IMR-90 (cell line): ENCODE data around the gene RSAD1. TPM values are rescaled to one million over a fixed set of nuclear protein-coding genes. Genes with fewer than 3 reads are reported as not detected.
A peak's percentile ranks its signal among the peaks of the same experiment; 100 is the strongest.

Experiments used
- ATAC-seq: fragments of 200-7000 bp; cut with Tn5 transposase; 2 replicates; pipeline ENCODE4 v1.9.1; 2020; ENCODE audit warnings: low read depth, mild to moderate bottlenecking, moderate library complexity
- BruUV-seq: library from RNA; stranded (reverse); fragments of 400-500 nt; replicated peaks from 2 replicates; lab custom pipeline; 2021; lab: Mats Ljungman, UMichigan
- CTCF ChIA-PET: fragments of 300-600 bp; formaldehyde crosslinking; extraction: SDS; loops from one replicate; lab custom pipeline; 2021; ENCODE audit warnings: antibody characterized with exemption; lab: Yijun Ruan, JAX
- POLR2A ChIA-PET: fragments of 300-600 bp; sonication (Branson Sonifier 250); formaldehyde crosslinking; loops from one replicate; lab custom pipeline; 2022; ENCODE audit warnings: antibody characterized with exemption; ENCODE audit not compliant: unreplicated experiment; lab: Charles Lee
- DNase-seq: peaks from one replicate; pipeline ENCODE4 v3.0.0; 2013
- H2AFZ ChIP-seq: replicated peaks from 2 replicates; pipeline ENCODE3; 2013; ENCODE audit warnings: low read length, mild to moderate bottlenecking; ENCODE audit not compliant: poor library complexity
- H2AK5ac ChIP-seq: 2 replicates; pipeline ENCODE4 v1.6.1; 2013; ENCODE audit warnings: low read depth, low read length, inconsistent platforms
- H2AK9ac ChIP-seq: replicated peaks from 2 replicates; pipeline ENCODE3; 2013; ENCODE audit warnings: mild to moderate bottlenecking, low read depth, low read length, moderate library complexity; ENCODE audit not compliant: poor library complexity
- H2BK120ac ChIP-seq: 2 replicates; pipeline ENCODE4 v1.6.1; 2013; ENCODE audit warnings: low read depth, low read length, inconsistent platforms
- H2BK15ac ChIP-seq: 3 replicates; pipeline ENCODE4 v1.6.1; 2013; ENCODE audit warnings: low read depth, low read length, inconsistent platforms
- H2BK20ac ChIP-seq: 2 replicates; pipeline ENCODE4 v1.6.1; 2013; ENCODE audit warnings: low read depth, mild to moderate bottlenecking, inconsistent platforms, low read length, moderate library complexity
- H2BK5ac ChIP-seq: 2 replicates; pipeline ENCODE4 v1.6.1; 2013; ENCODE audit warnings: mild to moderate bottlenecking, low read depth, low read length, inconsistent platforms; ENCODE audit not compliant: poor library complexity, severe bottlenecking
- H3K14ac ChIP-seq: replicated peaks from 2 replicates; pipeline ENCODE4 v1.6.1; 2013; ENCODE audit warnings: low read depth, low read length, inconsistent platforms
- H3K18ac ChIP-seq: 2 replicates; pipeline ENCODE4 v1.6.1; 2013; ENCODE audit warnings: low read depth, low read length, control low read depth
- H3K23ac ChIP-seq: 2 replicates; pipeline ENCODE4 v1.6.1; 2013; ENCODE audit warnings: low read depth, low read length, inconsistent platforms
- H3K27ac ChIP-seq: 2 replicates; pipeline ENCODE4 v1.5.1; 2013; ENCODE audit warnings: mild to moderate bottlenecking, control low read depth, low read length; ENCODE audit not compliant: insufficient read depth
- H3K27me3 ChIP-seq: 2 replicates; pipeline ENCODE4 v1.6.1; 2013; ENCODE audit warnings: low read length; ENCODE audit not compliant: control insufficient read depth, insufficient read depth
- H3K36me3 ChIP-seq: 2 replicates; pipeline ENCODE4 v1.6.1; 2013; ENCODE audit warnings: low read length, mixed read lengths; ENCODE audit not compliant: control insufficient read depth, insufficient read depth
- H3K4ac ChIP-seq: 2 replicates; pipeline ENCODE4 v1.6.1; 2013; ENCODE audit warnings: low read depth, low read length, inconsistent platforms
- H3K4me1 ChIP-seq: 2 replicates; pipeline ENCODE4 v1.6.1; 2013; ENCODE audit warnings: low read length, mixed read lengths; ENCODE audit not compliant: control insufficient read depth, insufficient read depth
- H3K4me2 ChIP-seq: 2 replicates; pipeline ENCODE4 v1.6.1; 2013; ENCODE audit warnings: low read depth, mild to moderate bottlenecking, control low read depth, low read length, moderate library complexity
- H3K4me3 ChIP-seq: 2 replicates; pipeline ENCODE4 v1.5.1; 2013; ENCODE audit warnings: low read depth, mild to moderate bottlenecking, control low read depth, low read length, moderate library complexity; ENCODE audit not compliant: insufficient read depth
- H3K56ac ChIP-seq: 2 replicates; pipeline ENCODE4 v1.6.1; 2013; ENCODE audit warnings: low read length, inconsistent platforms; ENCODE audit not compliant: insufficient read depth; ENCODE audit errors: extremely low read depth
- H3K79me1 ChIP-seq, 2 experiments: 2 replicates each; pipeline ENCODE4 v1.6.1; 2013; ENCODE audit warnings: low read length in 2 of 2, inconsistent platforms in 1 of 2, low read depth in 1 of 2
- H3K9ac ChIP-seq: 2 replicates; pipeline ENCODE4 v1.6.1; 2013; ENCODE audit warnings: low read depth, low read length, control low read depth
- H3K9me1 ChIP-seq: 2 replicates; pipeline ENCODE4 v1.6.1; 2013; ENCODE audit warnings: low read length, inconsistent platforms; ENCODE audit not compliant: insufficient read depth
- H3K9me3 ChIP-seq: 2 replicates; pipeline ENCODE4 v1.6.1; 2013; ENCODE audit warnings: low read length; ENCODE audit not compliant: control insufficient read depth, insufficient read depth
- H4K20me1 ChIP-seq: 2 replicates; pipeline ENCODE4 v1.6.1; 2013; ENCODE audit warnings: low read length, inconsistent platforms; ENCODE audit not compliant: insufficient read depth
- H4K5ac ChIP-seq: 2 replicates; pipeline ENCODE4 v1.6.1; 2013; ENCODE audit warnings: mild to moderate bottlenecking, low read depth, low read length, control low read depth
- H4K8ac ChIP-seq, 2 experiments: 2 replicates each; pipeline ENCODE4 v1.6.1; 2013; ENCODE audit warnings: low read depth in 2 of 2, low read length in 2 of 2, control low read depth in 1 of 2, inconsistent platforms in 1 of 2
- H4K91ac ChIP-seq: 2 replicates; pipeline ENCODE4 v1.6.1; 2013; ENCODE audit warnings: low read depth, low read length, inconsistent platforms; ENCODE audit not compliant: insufficient read depth
- BHLHE40 ChIP-seq: fragments of 150-350 bp; IDR thresholded peaks from 2 replicates; pipeline ENCODE4 v1.6.1; 2016; ENCODE audit warnings: mild to moderate bottlenecking, low read depth, low read length
- CEBPB ChIP-seq: IDR thresholded peaks from 2 replicates; pipeline ENCODE4 v1.6.1; 2012; ENCODE audit warnings: low read depth, low read length, improper control_type of control experiment
- CHD1 ChIP-seq: IDR thresholded peaks from 2 replicates; pipeline ENCODE4 v1.6.1; 2012; ENCODE audit warnings: low read depth, low read length, improper control_type of control experiment
- FOS ChIP-seq: fragments of 150-350 bp; IDR thresholded peaks from 2 replicates; pipeline ENCODE4 v1.6.1; 2016; ENCODE audit warnings: low read depth, low read length
- MAFK ChIP-seq: IDR thresholded peaks from 2 replicates; pipeline ENCODE4 v1.6.1; 2012; ENCODE audit warnings: low read depth, low read length, improper control_type of control experiment
- MAZ ChIP-seq: IDR thresholded peaks from 2 replicates; pipeline ENCODE4 v1.6.1; 2012; ENCODE audit warnings: low read depth, mild to moderate bottlenecking, low read length, improper control_type of control experiment, moderate library complexity, borderline replicate concordance
- MXI1 ChIP-seq: IDR thresholded peaks from 2 replicates; pipeline ENCODE4 v1.6.1; 2012; ENCODE audit warnings: low read depth, mild to moderate bottlenecking, low read length, moderate library complexity, borderline replicate concordance
- NFE2L2 ChIP-seq: fragments of 150-350 bp; IDR thresholded peaks from 2 replicates; pipeline ENCODE4 v1.6.1; 2016; ENCODE audit warnings: low read depth, mild to moderate bottlenecking, low read length
- RAD21 ChIP-seq: IDR thresholded peaks from 2 replicates; pipeline ENCODE4 v1.6.1; 2012; ENCODE audit warnings: low read length, improper control_type of control experiment
- RCOR1 ChIP-seq: IDR thresholded peaks from 2 replicates; pipeline ENCODE4 v1.6.1; 2012; ENCODE audit warnings: mild to moderate bottlenecking, low read length, improper control_type of control experiment; ENCODE audit not compliant: insufficient replicate concordance
- RFX5 ChIP-seq: IDR thresholded peaks from 2 replicates; pipeline ENCODE4 v1.8.0; 2012; ENCODE audit warnings: low read depth, mild to moderate bottlenecking, low read length, moderate library complexity
- WGBS, 2 experiments: methylation state at CpG; one replicate each; pipeline versions ENCODE4 v1.1.5 to v1.1.7; 2013; ENCODE audit warnings: missing lambda C conversion rate in 2 of 2; ENCODE audit not compliant: insufficient read length in 1 of 2; ENCODE audit errors: extremely low coverage in 2 of 2; 5-methylcytosine and 5-hydroxymethylcytosine counted together
- dilution Hi-C: fragments of 300-500 bp; cut with HindIII; formaldehyde crosslinking; loops from one replicate; pipeline ENCODE4 v1.14.3; 2018; ENCODE audit warnings: low sequenced_read_pairs; ENCODE audit not compliant: unreplicated experiment
- in situ Hi-C: fragments of 300-500 bp; cut with MboI; formaldehyde crosslinking; loops from 3 replicates; pipeline ENCODE4 v1.14.3; 2019; ENCODE audit warnings: low sequenced_read_pairs, inconsistent platforms, mixed read lengths
- intact Hi-C: fragments of 100-400 bp; cut with micrococcal nuclease; formaldehyde crosslinking; loops from 2 replicates; pipeline ENCODE4 v1.10.0; 2022
- polyA plus RNA-seq, 3 experiments: library from polyadenylated mRNA; depleted of rRNA; stranded (reverse); fragments of >200 nt; gene quantifications; 2 replicates each; pipeline ENCODE4 v1.2.3, GENCODE V29; 2012; ENCODE audit warnings: low replicate concordance in 1 of 3
- total RNA-seq: library from RNA; depleted of rRNA; stranded (reverse); fragments of >200 nt; gene quantifications from 2 replicates; pipeline ENCODE4 v1.2.3, GENCODE V29; 2012
- TF ChIP-seq, protein P1 (sequence below): fragments of 150-350 bp; IDR thresholded peaks from 2 replicates; pipeline ENCODE4 v1.6.1; 2016; ENCODE audit warnings: low read depth, mild to moderate bottlenecking, low read length, moderate library complexity, borderline replicate concordance
- TF ChIP-seq, protein P2 (sequence below): fragments of 150-350 bp; IDR thresholded peaks from 2 replicates; pipeline ENCODE4 v1.6.1; 2017; ENCODE audit warnings: mild to moderate bottlenecking, antibody characterized with exemption, low read length, low read depth
- TF ChIP-seq, protein P3 (sequence below): conservative IDR thresholded peaks from 2 replicates; pipeline ENCODE4 v1.5.1; 2012; ENCODE audit warnings: mild to moderate bottlenecking, low read depth, low read length, improper control_type of control experiment

The RSAD1 gene
- total and polyA plus RNA-seq, 2 of the 4 experiments (the other 2 are of a cell fraction), result 10.8 to 19.2 TPM

DNA sequence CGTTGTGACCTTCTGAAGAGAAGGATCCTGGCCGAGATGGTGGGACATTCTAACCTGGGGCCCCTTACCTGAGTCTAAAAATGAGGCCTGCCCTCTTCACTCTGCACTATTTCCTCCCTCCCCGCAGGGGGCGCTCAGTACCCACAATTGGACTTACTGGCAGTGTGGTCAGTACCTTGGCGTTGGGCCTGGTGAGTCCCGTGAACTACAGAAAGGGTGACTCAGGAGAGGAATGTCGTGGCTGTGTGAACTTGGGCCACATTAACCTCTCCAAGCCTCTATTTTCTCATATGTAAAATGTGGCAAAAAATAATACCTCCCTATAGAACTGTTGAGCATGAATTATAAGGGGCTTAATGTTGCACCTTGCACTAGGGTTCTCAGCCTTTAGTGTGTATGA, 3.9 kb downstream of the RSAD1 start:
- Histone ChIP-seq H4K20me1 (peaks cover 8% of the 10 kb centered on the region; the same call in 1 of the 2 replicates), H3K9ac (no peak overlapping the region), H3K4me2 (no peak overlapping the region), H4K5ac (no peak overlapping the region), H3K27me3 (no peaks in the 10 kb centered on the region), H2AK5ac (no peak overlapping the region; the same call in 1 of the 2 replicates), H3K27ac (no peak overlapping the region; the same call in 1 of the 2 replicates), H3K9me3 (no peaks in the 10 kb centered on the region), H3K4me3 (no peak overlapping the region), H3K18ac (no peak overlapping the region), H2BK120ac (peak overlapping the region; percentile 36; the same call in 1 of the 2 replicates), H3K14ac (no peak overlapping the region), H3K36me3 (peaks cover 18% of the 10 kb centered on the region), H2AFZ (peak overlapping the region; percentile 2), H2BK5ac (peak overlapping the region; percentile 11), H3K9me1 (peaks cover 7% of the 10 kb centered on the region; the same call in 1 of the 2 replicates), H3K79me1 (peaks cover 11 to 32% of the 10 kb centered on the region in 2 experiments; a peak in 3 of 4 replicates), H3K4me1 (peaks cover 4% of the 10 kb centered on the region), H2BK20ac (no peak overlapping the region), H3K23ac (no peak overlapping the region), H3K4ac (peak overlapping the region; percentile 53; the same call in 1 of the 2 replicates), H4K8ac (peak overlapping the region in 1 of 2 experiments; percentile 51; a peak in 1 of 4 replicates), H2AK9ac (no peak overlapping the region), H2BK15ac (no peak overlapping the region), H4K91ac (peak overlapping the region; percentile 15; the same call in 1 of the 2 replicates), H3K56ac (no peak overlapping the region)
- dilution Hi-C loops, result no loop called here
- in situ Hi-C loops, result loop anchor here (10.0 kb wide), 1 partner anchor 212 kb away; no protein-coding TSS in a partner anchor
- CTCF ChIA-PET, result interaction anchor here (0.6 to 1.0 kb wide), 3 partner anchors 19 to 212 kb away, joined by 3 read pairs; no protein-coding TSS in a partner anchor
- BruUV-seq, result no TSS peak
- intact Hi-C loops, result loop anchor here (1.0 to 5.0 kb wide), 5 partner anchors 60 to 360 kb away; partner anchors contain the start of gene SPATA20
- WGBS, 2 experiments, result no CpG with 5 or more reads among the region's 7 CpGs
- POLR2A ChIA-PET, result interaction anchor here (0.6 kb wide), 1 partner anchor 27 kb away, joined by 4 read pairs; no protein-coding TSS in a partner anchor
- ATAC-seq (peak; percentile 55), DNase-seq (peak; percentile 98)
- TF ChIP-seq, protein P1, sequence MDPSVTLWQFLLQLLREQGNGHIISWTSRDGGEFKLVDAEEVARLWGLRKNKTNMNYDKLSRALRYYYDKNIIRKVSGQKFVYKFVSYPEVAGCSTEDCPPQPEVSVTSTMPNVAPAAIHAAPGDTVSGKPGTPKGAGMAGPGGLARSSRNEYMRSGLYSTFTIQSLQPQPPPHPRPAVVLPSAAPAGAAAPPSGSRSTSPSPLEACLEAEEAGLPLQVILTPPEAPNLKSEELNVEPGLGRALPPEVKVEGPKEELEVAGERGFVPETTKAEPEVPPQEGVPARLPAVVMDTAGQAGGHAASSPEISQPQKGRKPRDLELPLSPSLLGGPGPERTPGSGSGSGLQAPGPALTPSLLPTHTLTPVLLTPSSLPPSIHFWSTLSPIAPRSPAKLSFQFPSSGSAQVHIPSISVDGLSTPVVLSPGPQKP, result no peak
- TF ChIP-seq MAZ (0 out of 2 replicates have a peak, but pooled peaks have one; percentile 51), FOS (peak; percentile 79), RCOR1 (no peak), MAFK (no peak), CHD1 (no peak), NFE2L2 (no peak), RFX5 (no peak), MXI1 (no peak), BHLHE40 (peak; percentile 97), RAD21 (peak; percentile 94), CEBPB (no peak)
- TF ChIP-seq, protein P2, sequence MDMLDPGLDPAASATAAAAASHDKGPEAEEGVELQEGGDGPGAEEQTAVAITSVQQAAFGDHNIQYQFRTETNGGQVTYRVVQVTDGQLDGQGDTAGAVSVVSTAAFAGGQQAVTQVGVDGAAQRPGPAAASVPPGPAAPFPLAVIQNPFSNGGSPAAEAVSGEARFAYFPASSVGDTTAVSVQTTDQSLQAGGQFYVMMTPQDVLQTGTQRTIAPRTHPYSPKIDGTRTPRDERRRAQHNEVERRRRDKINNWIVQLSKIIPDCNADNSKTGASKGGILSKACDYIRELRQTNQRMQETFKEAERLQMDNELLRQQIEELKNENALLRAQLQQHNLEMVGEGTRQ, result 0 out of 2 replicates have a peak, but pooled peaks have one; percentile 30
- TF ChIP-seq, protein P3, sequence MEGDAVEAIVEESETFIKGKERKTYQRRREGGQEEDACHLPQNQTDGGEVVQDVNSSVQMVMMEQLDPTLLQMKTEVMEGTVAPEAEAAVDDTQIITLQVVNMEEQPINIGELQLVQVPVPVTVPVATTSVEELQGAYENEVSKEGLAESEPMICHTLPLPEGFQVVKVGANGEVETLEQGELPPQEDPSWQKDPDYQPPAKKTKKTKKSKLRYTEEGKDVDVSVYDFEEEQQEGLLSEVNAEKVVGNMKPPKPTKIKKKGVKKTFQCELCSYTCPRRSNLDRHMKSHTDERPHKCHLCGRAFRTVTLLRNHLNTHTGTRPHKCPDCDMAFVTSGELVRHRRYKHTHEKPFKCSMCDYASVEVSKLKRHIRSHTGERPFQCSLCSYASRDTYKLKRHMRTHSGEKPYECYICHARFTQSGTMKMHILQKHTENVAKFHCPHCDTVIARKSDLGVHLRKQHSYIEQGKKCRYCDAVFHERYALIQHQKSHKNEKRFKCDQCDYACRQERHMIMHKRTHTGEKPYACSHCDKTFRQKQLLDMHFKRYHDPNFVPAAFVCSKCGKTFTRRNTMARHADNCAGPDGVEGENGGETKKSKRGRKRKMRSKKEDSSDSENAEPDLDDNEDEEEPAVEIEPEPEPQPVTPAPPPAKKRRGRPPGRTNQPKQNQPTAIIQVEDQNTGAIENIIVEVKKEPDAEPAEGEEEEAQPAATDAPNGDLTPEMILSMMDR, result peak; percentile 97
